ENCODE results near the gene GUCY2D.

DNA sequence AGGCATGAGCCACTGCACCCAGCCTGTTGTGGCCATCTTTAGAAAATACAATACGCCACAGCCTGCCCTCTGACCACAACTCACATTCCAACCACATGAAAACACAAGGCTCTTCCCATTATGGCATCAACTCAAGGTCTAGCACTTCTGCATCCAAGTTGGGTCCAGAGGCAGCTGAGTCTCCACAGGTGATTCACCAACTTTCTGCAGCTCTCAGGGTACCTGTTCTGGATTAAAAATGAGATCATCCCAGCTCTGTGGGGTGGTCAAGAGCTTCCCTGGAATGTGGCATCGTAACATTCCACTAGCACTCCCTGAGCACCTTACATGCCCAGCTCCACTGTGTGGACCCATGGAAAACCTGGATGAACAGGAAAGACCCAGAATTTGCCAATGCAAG is 9.9 kb upstream of the GUCY2D start:
- TF ChIP-seq, protein P1, sequence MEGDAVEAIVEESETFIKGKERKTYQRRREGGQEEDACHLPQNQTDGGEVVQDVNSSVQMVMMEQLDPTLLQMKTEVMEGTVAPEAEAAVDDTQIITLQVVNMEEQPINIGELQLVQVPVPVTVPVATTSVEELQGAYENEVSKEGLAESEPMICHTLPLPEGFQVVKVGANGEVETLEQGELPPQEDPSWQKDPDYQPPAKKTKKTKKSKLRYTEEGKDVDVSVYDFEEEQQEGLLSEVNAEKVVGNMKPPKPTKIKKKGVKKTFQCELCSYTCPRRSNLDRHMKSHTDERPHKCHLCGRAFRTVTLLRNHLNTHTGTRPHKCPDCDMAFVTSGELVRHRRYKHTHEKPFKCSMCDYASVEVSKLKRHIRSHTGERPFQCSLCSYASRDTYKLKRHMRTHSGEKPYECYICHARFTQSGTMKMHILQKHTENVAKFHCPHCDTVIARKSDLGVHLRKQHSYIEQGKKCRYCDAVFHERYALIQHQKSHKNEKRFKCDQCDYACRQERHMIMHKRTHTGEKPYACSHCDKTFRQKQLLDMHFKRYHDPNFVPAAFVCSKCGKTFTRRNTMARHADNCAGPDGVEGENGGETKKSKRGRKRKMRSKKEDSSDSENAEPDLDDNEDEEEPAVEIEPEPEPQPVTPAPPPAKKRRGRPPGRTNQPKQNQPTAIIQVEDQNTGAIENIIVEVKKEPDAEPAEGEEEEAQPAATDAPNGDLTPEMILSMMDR (optimal IDR thresholded peaks at IDR 0.05 in 1 of 3, IDR thresholded peaks at IDR 0.05 in 1 of 3, conservative IDR thresholded peaks at IDR 0.05 in 1 of 3; ENCODE audit: extremely low read depth in 1 of 3, insufficient read depth in 2 of 3, low read length in 3 of 3), result no peak
- TF ChIP-seq EZH2 (IDR thresholded peaks at IDR 0.05; ENCODE audit: low read length), result no peak

Data from keratinocyte (primary cell).